Stimulated activated memory B cell treated with anti-CD40 and anti-IgM and Interleukin-4, amounts not matched to agents 10 μg/mL and 1 μg/mL and 100 μg/mL, for 72 hours (primary cell): Measurements from ENCODE around the gene ATP6V0A4.
A peak's percentile ranks its signal among the peaks of the same experiment; 100 is the strongest.
"Not testable (repeated sequence)": the region's sequence is repeated elsewhere in the genome, so short reads cannot be mapped to it uniquely, and the experiment has no call there.

Experiments
- ATAC-seq: fragments of 150-1000 bp; cut with Tn5 transposase; 2 replicates; pipeline ENCODE4 v1.10.0; 2021
- H3K27ac Mint-ChIP-seq: one replicate; pipeline ENCODE4 v1.8.0; 2022; ENCODE audit warnings: mild to moderate bottlenecking, mixed read lengths
- H3K27me3 Mint-ChIP-seq: one replicate; pipeline ENCODE4 v1.8.0; 2022; ENCODE audit warnings: mixed read lengths
- H3K36me3 Mint-ChIP-seq: one replicate; pipeline ENCODE4 v1.8.0; 2022; ENCODE audit warnings: mixed read lengths
- H3K4me1 Mint-ChIP-seq: one replicate; pipeline ENCODE4 v1.8.0; 2022; ENCODE audit warnings: mixed read lengths
- H3K4me3 Mint-ChIP-seq: one replicate; pipeline ENCODE4 v1.8.0; 2022; ENCODE audit warnings: mild to moderate bottlenecking, moderate library complexity, mixed read lengths
- H3K9me3 Mint-ChIP-seq: one replicate; pipeline ENCODE4 v1.8.0; 2022; ENCODE audit warnings: mixed read lengths

The ATP6V0A4 gene

DNA sequence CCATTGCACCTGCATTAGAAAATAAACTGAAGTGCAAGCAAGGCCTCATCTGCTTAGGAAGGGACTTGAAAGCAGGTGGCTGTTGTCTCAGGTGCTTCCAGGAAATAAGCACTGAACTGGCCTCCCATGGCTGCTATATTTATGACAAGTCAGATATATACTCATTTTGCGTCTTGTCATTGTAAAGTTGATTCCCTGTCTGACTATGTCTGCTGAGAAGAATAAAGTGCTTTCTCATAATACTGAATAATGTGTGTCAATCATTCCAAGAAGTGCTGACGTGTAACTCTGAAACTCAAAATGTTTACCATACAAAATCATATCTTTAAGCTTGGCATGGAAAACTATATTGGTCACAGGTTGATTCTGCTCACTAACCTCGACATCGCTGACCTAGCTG lies 51.9 kb downstream of the ATP6V0A4 start:
- H3K9me3 Mint-ChIP-seq = no peaks in the 10 kb centered on the region
- H3K4me1 Mint-ChIP-seq = no peaks in the 10 kb centered on the region

GRCh38 chr7:138745189-138745588 lies 52.8 kb downstream of the ATP6V0A4 start:
- Mint-ChIP-seq H3K27ac (no peak overlapping the region), H3K36me3 (no peaks in the 10 kb centered on the region), H3K9me3 (no peaks in the 10 kb centered on the region), H3K4me3 (no peak overlapping the region), H3K27me3 (peaks cover 12% of the 10 kb centered on the region), H3K4me1 (no peaks in the 10 kb centered on the region)
- no peak for ATAC-seq

More for the DNA sequence above, 51.9 kb downstream of the ATP6V0A4 start:
- Mint-ChIP-seq H3K27me3 (peaks cover 20% of the 10 kb centered on the region), H3K4me3 (no peak overlapping the region), H3K36me3 (no peaks in the 10 kb centered on the region), H3K27ac (no peak overlapping the region)
- no peak for ATAC-seq

GRCh38 chr7:138741453-138741735 lies 56.6 kb downstream of the ATP6V0A4 start:
- H3K36me3 Mint-ChIP-seq = no peaks in the 10 kb centered on the region
- H3K4me1 Mint-ChIP-seq = no peaks in the 10 kb centered on the region
- no peak overlapping the region for H3K27ac Mint-ChIP-seq
- no peak for ATAC-seq
- peaks cover 3% of the 10 kb centered on the region for H3K9me3 Mint-ChIP-seq
- no peak overlapping the region for H3K4me3 Mint-ChIP-seq
- H3K27me3 Mint-ChIP-seq = peaks cover 19% of the 10 kb centered on the region

DNA sequence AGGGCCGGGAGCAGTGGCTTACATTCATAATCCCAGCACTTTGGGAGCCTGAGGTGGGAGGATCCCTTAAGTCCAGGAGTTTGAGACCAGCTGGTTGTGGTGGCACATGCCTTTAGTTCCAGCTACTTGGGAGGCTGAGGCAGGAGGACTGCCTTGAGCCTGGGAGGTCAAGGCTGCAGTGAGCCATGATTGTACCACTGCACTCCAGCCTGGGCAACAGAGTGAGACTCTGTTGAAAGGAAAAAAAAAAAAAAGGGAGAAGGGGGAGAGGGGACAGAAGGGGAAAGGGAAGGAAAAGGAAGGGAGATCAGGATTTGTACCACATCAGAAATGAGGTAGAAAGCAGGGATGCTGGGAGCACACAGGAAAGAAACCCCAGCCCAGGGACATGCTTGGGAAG lies 58.1 kb downstream of the ATP6V0A4 start:
- Mint-ChIP-seq H3K27me3 (peaks cover 19% of the 10 kb centered on the region), H3K27ac (no peak overlapping the region), H3K36me3 (no peaks in the 10 kb centered on the region), H3K9me3 (peaks cover 3% of the 10 kb centered on the region), H3K4me3 (no peak overlapping the region), H3K4me1 (no peaks in the 10 kb centered on the region)
- no peak for ATAC-seq

- H3K36me3 Mint-ChIP-seq = no peaks in the 10 kb centered on the region
- peaks cover 19% of the 10 kb centered on the region for H3K27me3 Mint-ChIP-seq
- H3K9me3 Mint-ChIP-seq = peaks cover 3% of the 10 kb centered on the region
- no peaks in the 10 kb centered on the region for H3K4me1 Mint-ChIP-seq
- no peak for ATAC-seq
- H3K27ac Mint-ChIP-seq = no peak overlapping the region
- no peak overlapping the region for H3K4me3 Mint-ChIP-seq
Observed at GRCh38 chr7:138738551-138739335, 59.3 kb downstream of the ATP6V0A4 start.

GRCh38 chr7:138738114-138738513 lies 59.9 kb downstream of the ATP6V0A4 start:
- Mint-ChIP-seq H3K36me3 (no peaks in the 10 kb centered on the region), H3K27ac (no peak overlapping the region)

DNA sequence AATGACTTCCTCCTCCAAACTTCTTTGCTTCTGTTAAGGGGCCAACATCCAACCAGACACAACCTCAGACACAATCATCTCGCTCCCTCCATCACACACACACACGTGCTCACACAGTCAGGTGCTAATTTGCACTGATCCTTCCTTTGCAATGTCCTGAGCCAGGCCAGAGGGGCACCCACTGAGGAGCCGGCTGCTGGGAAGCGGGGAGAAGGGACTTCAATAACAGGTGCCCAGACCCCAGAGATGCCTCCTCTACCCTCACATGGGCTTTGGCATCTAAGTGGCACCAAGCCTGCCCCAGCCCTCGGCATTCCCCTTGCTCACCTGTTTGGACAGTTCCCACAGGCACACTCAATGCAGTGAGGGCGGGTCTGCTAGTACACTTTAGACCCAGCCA lies 62.6 kb downstream of the ATP6V0A4 start:
- Mint-ChIP-seq H3K9me3 (peaks cover 3% of the 10 kb centered on the region), H3K27me3 (peaks cover 19% of the 10 kb centered on the region), H3K4me3 (no peak overlapping the region), H3K36me3 (no peaks in the 10 kb centered on the region), H3K27ac (no peak overlapping the region), H3K4me1 (no peaks in the 10 kb centered on the region)
- no peak for ATAC-seq

More at GRCh38 chr7:138738114-138738513, 59.9 kb downstream of the ATP6V0A4 start:
- H3K4me1 Mint-ChIP-seq = no peaks in the 10 kb centered on the region
- H3K9me3 Mint-ChIP-seq = peaks cover 3% of the 10 kb centered on the region
- peaks cover 19% of the 10 kb centered on the region for H3K27me3 Mint-ChIP-seq
- no peak for ATAC-seq
- H3K4me3 Mint-ChIP-seq = no peak overlapping the region

GRCh38 chr7:138731733-138732132 lies 66.3 kb downstream of the ATP6V0A4 start:
- not testable (repeated sequence) for H3K27me3 Mint-ChIP-seq, H3K4me1 Mint-ChIP-seq, ATAC-seq, H3K27ac Mint-ChIP-seq, H3K9me3 Mint-ChIP-seq, H3K36me3 Mint-ChIP-seq, H3K4me3 Mint-ChIP-seq

DNA sequence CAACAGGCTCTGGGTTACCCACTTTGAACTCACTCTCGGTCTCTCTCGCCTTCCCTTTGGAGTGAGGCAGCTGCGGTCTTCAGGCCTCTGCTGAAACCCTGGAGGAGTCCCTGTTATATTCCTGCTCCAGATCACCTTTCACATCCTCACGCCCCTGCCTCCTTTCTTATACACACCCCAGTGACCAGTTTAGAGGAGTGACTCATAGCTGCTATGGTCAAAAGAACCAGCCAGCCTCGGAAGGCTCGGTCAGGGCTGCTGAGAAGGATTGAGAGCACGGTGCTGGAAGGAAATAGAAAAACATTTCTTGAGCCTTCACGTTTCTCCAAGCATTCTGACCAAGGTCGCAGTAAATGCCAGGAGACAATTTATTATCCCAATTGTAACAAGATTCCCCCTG lies 68.6 kb downstream of the ATP6V0A4 start:
- H3K4me3 Mint-ChIP-seq = no peak overlapping the region
- peaks cover 2% of the 10 kb centered on the region for H3K9me3 Mint-ChIP-seq
- H3K27me3 Mint-ChIP-seq = no peaks in the 10 kb centered on the region
- H3K36me3 Mint-ChIP-seq = no peaks in the 10 kb centered on the region
- no peak overlapping the region for H3K27ac Mint-ChIP-seq
- H3K4me1 Mint-ChIP-seq = no peaks in the 10 kb centered on the region
- ATAC-seq = no peak

DNA sequence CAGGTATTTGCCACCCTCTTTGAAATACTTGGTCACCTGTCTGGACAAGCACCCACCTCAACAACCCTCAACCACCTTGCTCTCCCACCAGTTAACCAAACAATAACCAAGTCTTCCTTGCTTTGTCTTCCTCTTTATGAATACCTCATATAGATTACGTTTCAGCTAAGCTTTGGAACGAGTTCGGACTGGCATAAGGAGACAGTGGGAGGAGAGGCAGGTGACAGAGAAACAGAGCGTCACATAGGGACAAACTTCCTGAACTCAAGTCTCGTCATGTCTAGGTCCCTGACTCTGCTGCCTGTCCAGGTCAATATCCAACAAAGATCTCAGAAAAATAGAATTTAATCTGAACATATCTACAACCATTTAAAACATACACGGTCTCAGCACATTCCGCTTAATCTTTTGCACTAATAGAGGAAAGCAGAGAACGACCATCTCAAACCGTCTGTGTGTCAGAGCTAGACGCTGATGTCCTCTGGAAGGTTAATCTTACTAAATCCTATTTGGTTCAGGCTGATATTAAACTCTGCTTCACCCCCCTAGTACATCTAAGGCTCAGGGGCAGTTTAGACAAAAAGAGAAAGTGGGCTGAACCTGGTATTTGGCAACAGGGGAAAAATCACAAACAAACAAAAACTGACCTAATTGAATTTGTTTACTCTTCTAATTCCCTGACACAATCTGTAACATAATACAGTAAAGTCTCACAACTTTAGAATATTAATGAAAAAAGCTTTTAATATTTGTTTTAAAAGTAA lies 70.5 kb downstream of the ATP6V0A4 start:
- Mint-ChIP-seq H3K4me1 (no peaks in the 10 kb centered on the region), H3K27me3 (no peaks in the 10 kb centered on the region), H3K4me3 (no peak overlapping the region), H3K27ac (no peak overlapping the region), H3K9me3 (peaks cover 2% of the 10 kb centered on the region), H3K36me3 (no peaks in the 10 kb centered on the region)
- no peak for ATAC-seq

DNA sequence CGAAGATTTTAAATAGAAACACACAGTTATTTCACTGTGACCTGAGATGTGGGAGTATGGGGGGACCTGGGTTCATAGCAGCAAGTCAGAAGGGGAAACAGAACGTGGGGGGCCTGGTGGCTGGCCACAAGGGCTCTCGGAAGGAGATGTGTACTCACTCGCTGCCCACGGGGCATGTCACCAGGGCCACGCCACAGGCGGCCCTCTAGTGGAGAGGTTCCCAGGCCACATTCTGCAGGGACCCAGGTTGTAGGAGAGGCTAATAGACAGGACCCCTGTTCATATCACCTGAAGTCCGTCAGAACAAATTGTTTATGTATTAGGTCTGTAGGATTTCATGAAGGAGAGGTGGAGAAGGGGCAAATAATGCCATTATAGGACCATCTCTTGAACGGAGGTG lies 71.7 kb downstream of the ATP6V0A4 start:
- H3K27ac Mint-ChIP-seq = no peak overlapping the region
- no peaks in the 10 kb centered on the region for H3K27me3 Mint-ChIP-seq
- H3K4me3 Mint-ChIP-seq = no peak overlapping the region
- no peaks in the 10 kb centered on the region for H3K36me3 Mint-ChIP-seq
- H3K4me1 Mint-ChIP-seq = no peaks in the 10 kb centered on the region
- no peak for ATAC-seq
- peaks cover 2% of the 10 kb centered on the region for H3K9me3 Mint-ChIP-seq

DNA sequence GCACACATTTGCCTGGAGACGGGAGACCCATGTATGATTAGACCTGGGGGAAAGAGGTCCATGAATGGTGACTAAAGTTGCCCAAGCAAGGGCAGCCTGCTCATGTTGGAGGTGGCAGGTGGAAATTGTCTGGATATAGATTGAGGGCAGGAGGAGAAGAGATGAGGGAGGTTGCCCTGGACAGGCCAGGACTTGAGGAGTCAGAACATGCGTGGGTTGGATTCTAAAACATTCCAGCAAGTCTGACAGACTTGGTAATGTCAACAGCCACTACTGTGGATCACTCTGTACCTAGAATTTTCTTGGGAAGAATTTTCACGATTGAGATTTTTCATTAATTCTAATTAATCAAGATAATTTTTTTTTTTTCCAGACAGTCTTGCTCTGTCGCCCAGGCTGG lies 77.7 kb downstream of the ATP6V0A4 start:
- H3K9me3 Mint-ChIP-seq = peaks cover 2% of the 10 kb centered on the region
- H3K4me1 Mint-ChIP-seq = peaks cover 18% of the 10 kb centered on the region
- no peak overlapping the region for H3K27ac Mint-ChIP-seq
- no peak overlapping the region for H3K4me3 Mint-ChIP-seq
- peaks cover 46% of the 10 kb centered on the region for H3K27me3 Mint-ChIP-seq
- no peaks in the 10 kb centered on the region for H3K36me3 Mint-ChIP-seq
- no peak for ATAC-seq

GRCh38 chr7:138716889-138717288 lies 81.1 kb downstream of the ATP6V0A4 start:
- Mint-ChIP-seq H3K27ac (no peak overlapping the region), H3K4me3 (no peak overlapping the region), H3K9me3 (no peaks in the 10 kb centered on the region), H3K27me3 (peaks cover 69% of the 10 kb centered on the region), H3K36me3 (no peaks in the 10 kb centered on the region), H3K4me1 (peaks cover 18% of the 10 kb centered on the region)
- peak; percentile 13 for ATAC-seq

- ATAC-seq = no peak
- H3K27me3 Mint-ChIP-seq = peaks cover 52% of the 10 kb centered on the region
- no peaks in the 10 kb centered on the region for H3K9me3 Mint-ChIP-seq
- no peak overlapping the region for H3K4me3 Mint-ChIP-seq
- no peak overlapping the region for H3K27ac Mint-ChIP-seq
- no peaks in the 10 kb centered on the region for H3K36me3 Mint-ChIP-seq
- peaks cover 15% of the 10 kb centered on the region for H3K4me1 Mint-ChIP-seq
Observed at GRCh38 chr7:138713191-138713590, 84.8 kb downstream of the ATP6V0A4 start.

DNA sequence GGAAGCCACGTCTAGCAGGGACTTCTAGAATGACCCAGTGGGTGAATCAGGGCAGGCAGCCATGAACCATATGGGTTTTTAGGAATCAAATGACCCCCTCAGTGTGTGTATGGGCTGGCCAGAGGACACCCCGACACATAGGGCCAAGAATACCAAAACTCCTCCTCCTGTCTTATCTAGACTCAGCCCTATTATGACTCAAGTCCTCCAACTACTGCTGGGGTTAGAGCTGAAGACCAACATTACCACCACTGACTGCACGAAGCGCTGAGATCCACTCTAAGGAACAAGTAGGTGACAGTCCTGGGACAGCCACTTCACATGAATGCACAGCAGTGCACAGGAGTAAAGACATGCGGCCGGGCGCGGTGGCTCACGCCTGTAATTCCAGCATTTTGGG lies 85.3 kb downstream of the ATP6V0A4 start:
- no peak overlapping the region for H3K4me3 Mint-ChIP-seq
- H3K36me3 Mint-ChIP-seq = no peaks in the 10 kb centered on the region
- no peaks in the 10 kb centered on the region for H3K9me3 Mint-ChIP-seq
- H3K27ac Mint-ChIP-seq = no peak overlapping the region
- no peak for ATAC-seq
- H3K27me3 Mint-ChIP-seq = peaks cover 46% of the 10 kb centered on the region
- H3K4me1 Mint-ChIP-seq = peaks cover 10% of the 10 kb centered on the region
